NK-92 treated with Interleukin-12 subunit alpha and Interleukin-12 subunit beta, amount 100 ng/mL, for 24 hours (cell line): Measurements from ENCODE around the gene ZNF44.
"Not testable (repeated sequence)": the region's sequence is repeated elsewhere in the genome, so short reads cannot be mapped to it uniquely, and the experiment has no call there.

Experiments used
- DNase-seq: peaks from one replicate; lab custom pipeline; 2025; lab: John Stamatoyannopoulos, UW

Gene ZNF44

GRCh38 chr19:12294249-12295158 lies at the start of gene ZNF44:
Gene ZNF44, minus strand, starts transcription at chr19:12294883. Its CDS starts 189 bp downstream, at chr19:12294694.
- DNase-seq: peak; percentile 95

GRCh38 chr19:12333162-12334159 lies 38.8 kb upstream of the ZNF44 start, which contains the start of gene ZNF563:
Gene ZNF563, minus strand, starts transcription at chr19:12333633. Its CDS starts 151 bp downstream, at chr19:12333482.
- no peak for DNase-seq

- DNase-seq: no peak
These were observed 36.7 kb upstream of the ZNF44 start for GRCh38 chr19:12331211-12331941.

- no peak for DNase-seq
These were observed 35.7 kb upstream of the ZNF44 start for GRCh38 chr19:12330340-12330739.

GRCh38 chr19:12325690-12326089 lies 31.0 kb upstream of the ZNF44 start:
- DNase-seq: no peak

- DNase-seq: no peak
These were observed 24.2 kb upstream of the ZNF44 start for GRCh38 chr19:12318782-12319413.

GRCh38 chr19:12314553-12314952 lies 19.9 kb upstream of the ZNF44 start:
- no peak for DNase-seq

- not testable (repeated sequence) for DNase-seq
These were observed 14.2 kb upstream of the ZNF44 start for GRCh38 chr19:12308891-12309290.

- no peak for DNase-seq
These were observed 508 bp upstream of the ZNF44 start for GRCh38 chr19:12295191-12295590.

- DNase-seq: peak; percentile 70
These were observed 870 bp downstream of the ZNF44 start for GRCh38 chr19:12293777-12294248.

- no peak for DNase-seq
These were observed 5.0 kb downstream of the ZNF44 start for GRCh38 chr19:12289790-12290065.

- DNase-seq: no peak
These were observed 6.7 kb downstream of the ZNF44 start for GRCh38 chr19:12287958-12288500.

- no peak for DNase-seq
These were observed 10.1 kb downstream of the ZNF44 start for GRCh38 chr19:12284631-12285030.

GRCh38 chr19:12284226-12284625 lies 10.5 kb downstream of the ZNF44 start:
- DNase-seq: no peak

- DNase-seq: no peak
These were observed 16.0 kb downstream of the ZNF44 start for GRCh38 chr19:12278713-12279112.

GRCh38 chr19:12272980-12273901 lies 21.4 kb downstream of the ZNF44 start:
- no peak for DNase-seq

GRCh38 chr19:12272386-12272785 lies 22.3 kb downstream of the ZNF44 start:
- no peak for DNase-seq

- DNase-seq: no peak
These were observed 23.8 kb downstream of the ZNF44 start for GRCh38 chr19:12270854-12271253.

GRCh38 chr19:12265921-12266704 lies 28.6 kb downstream of the ZNF44 start:
- no peak for DNase-seq
